22Rv1 (cell line): ENCODE results near the gene JADE1.

ENCODE experiments used
- CTCF ChIP-seq: fragments of 450-650 bp; IDR thresholded peaks from 2 replicates; pipeline ENCODE4 v1.5.1; 2017; ENCODE audit warnings: mild to moderate bottlenecking
- ZFX ChIP-seq: fragments of 450-650 bp; IDR thresholded peaks from 2 replicates; pipeline ENCODE4 v1.6.1; 2017; ENCODE audit warnings: antibody characterized with exemption, borderline replicate concordance

- TF ChIP-seq CTCF (no peak), ZFX (no peak)
Observed at GRCh38 chr4:128768373-128768996, 41.0 kb upstream of the JADE1 start.
